NB4 (cell line): Measurements from ENCODE around the gene ENTR1.

ENCODE experiments used
- DNase-seq: peaks from one replicate; pipeline ENCODE4 v3.0.0; 2010; ENCODE audit warnings: low read depth
- H3K4me3 ChIP-seq: one replicate; pipeline ENCODE4 v1.5.1; 2011; ENCODE audit warnings: mild to moderate bottlenecking, low read depth, low read length, moderate library complexity
- CTCF ChIP-seq: IDR thresholded peaks from one replicate; pipeline ENCODE4 v1.5.1; 2012; ENCODE audit warnings: low read depth, low read length
- MAX ChIP-seq: IDR thresholded peaks from 2 replicates; pipeline ENCODE4 v1.6.1; 2011; ENCODE audit warnings: low read depth, low read length
- MYC ChIP-seq: IDR thresholded peaks from 2 replicates; pipeline ENCODE4 v1.6.1; 2011; ENCODE audit warnings: low read depth, low read length
- POLR2A ChIP-seq: IDR thresholded peaks from 2 replicates; pipeline ENCODE4 v1.6.1; 2011; ENCODE audit warnings: mild to moderate bottlenecking; ENCODE audit not compliant: insufficient read length; ENCODE audit errors: extremely low read depth

The ENTR1 gene

GRCh38 chr9:136434580-136435169 lies 24.3 kb upstream of the ENTR1 start:
- no peak for TF ChIP-seq MAX
- no peak for TF ChIP-seq MYC
- no peak for TF ChIP-seq POLR2A
- no peak for TF ChIP-seq CTCF
- H3K4me3 ChIP-seq, result no peak overlapping the region
- no peak for DNase-seq

GRCh38 chr9:136433849-136434579 lies 23.6 kb upstream of the ENTR1 start:
- TF ChIP-seq CTCF (no peak), MYC (no peak), POLR2A (no peak), MAX (no peak)
- DNase-seq, result no peak
- H3K4me3 ChIP-seq, result no peak overlapping the region

- no peak for TF ChIP-seq POLR2A
- no peak for DNase-seq
- H3K4me3 ChIP-seq, result no peak overlapping the region
These were observed 22.8 kb upstream of the ENTR1 start for GRCh38 chr9:136433043-136433715.

GRCh38 chr9:136432591-136432990 lies 22.2 kb upstream of the ENTR1 start:
- no peak overlapping the region for H3K4me3 ChIP-seq
- TF ChIP-seq POLR2A (no peak), MYC (no peak), MAX (no peak), CTCF (no peak)
- DNase-seq, result no peak

GRCh38 chr9:136431782-136432350 lies 21.5 kb upstream of the ENTR1 start:
- no peak overlapping the region for H3K4me3 ChIP-seq
- no peak for DNase-seq
- TF ChIP-seq MAX, result no peak
- TF ChIP-seq MYC, result no peak
- no peak for TF ChIP-seq POLR2A
- no peak for TF ChIP-seq CTCF

- H3K4me3 ChIP-seq, result no peak overlapping the region
- no peak for DNase-seq
- TF ChIP-seq MYC, result no peak
- TF ChIP-seq POLR2A, result no peak
- TF ChIP-seq MAX, result no peak
- no peak for TF ChIP-seq CTCF
These were observed 20.3 kb upstream of the ENTR1 start for GRCh38 chr9:136430588-136431234.
